WERI-Rb-1 (cell line): ENCODE data around the gene SPTBN1.

ENCODE experiments used
- DNase-seq: peaks from one replicate; pipeline ENCODE4 v3.0.0-alpha.2; 2020
- H3K27ac ChIP-seq: fragments of 250-450 bp; sonication (Bioruptor Pico); 2 replicates; pipeline ENCODE4 v1.5.1; 2020; ENCODE audit warnings: mild to moderate bottlenecking, moderate library complexity
- H3K27me3 ChIP-seq: fragments of 250-450 bp; sonication (Bioruptor Pico); 2 replicates; pipeline ENCODE4 v1.5.1; 2021; ENCODE audit warnings: mild to moderate bottlenecking, low read depth, moderate library complexity; ENCODE audit not compliant: insufficient read depth, severe bottlenecking
- H3K36me3 ChIP-seq: fragments of 250-450 bp; sonication (Bioruptor Pico); 2 replicates; pipeline ENCODE4 v1.5.1; 2020; ENCODE audit warnings: mild to moderate bottlenecking, moderate library complexity
- H3K4me3 ChIP-seq: 2 replicates; pipeline ENCODE4 v1.5.1; 2011; ENCODE audit warnings: low read depth, mild to moderate bottlenecking, control low read depth, low read length
- H3K9me3 ChIP-seq: fragments of 250-450 bp; sonication (Bioruptor Pico); 2 replicates; pipeline ENCODE4 v1.5.1; 2021; ENCODE audit warnings: mild to moderate bottlenecking, moderate library complexity; ENCODE audit not compliant: severe bottlenecking
- TF ChIP-seq, protein P1 (sequence below): IDR thresholded peaks from 2 replicates; pipeline ENCODE4 v1.5.1; 2011; ENCODE audit warnings: low read depth, mild to moderate bottlenecking, control low read depth, inconsistent platforms, low read length

The SPTBN1 gene

DNA sequence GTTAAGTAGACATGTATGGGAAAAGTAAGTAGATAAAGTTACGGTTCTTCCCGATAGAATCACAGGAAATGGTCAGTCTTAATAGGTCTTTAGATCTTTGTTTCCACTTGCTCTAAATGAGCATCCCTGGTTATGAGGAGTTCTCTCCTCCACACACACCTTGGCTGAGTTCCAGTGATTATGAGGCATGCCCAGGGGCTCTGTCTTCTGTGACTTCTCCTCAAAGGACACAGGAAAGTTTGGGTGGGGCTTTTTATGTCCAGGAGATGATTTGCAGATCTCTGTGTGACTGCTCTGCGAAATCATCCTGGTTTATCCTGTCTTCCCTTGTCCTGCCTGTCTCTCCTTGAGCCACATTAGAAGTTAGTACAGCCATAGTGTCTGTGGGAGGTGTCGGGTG lies 183.5 kb downstream of the SPTBN1 start:
- no peaks in the 10 kb centered on the region for H3K27me3 ChIP-seq
- H3K4me3 ChIP-seq, result no peak overlapping the region; the same call in 1 of the 2 replicates
- H3K36me3 ChIP-seq, result peaks cover 86% of the 10 kb centered on the region
- TF ChIP-seq, protein P1, sequence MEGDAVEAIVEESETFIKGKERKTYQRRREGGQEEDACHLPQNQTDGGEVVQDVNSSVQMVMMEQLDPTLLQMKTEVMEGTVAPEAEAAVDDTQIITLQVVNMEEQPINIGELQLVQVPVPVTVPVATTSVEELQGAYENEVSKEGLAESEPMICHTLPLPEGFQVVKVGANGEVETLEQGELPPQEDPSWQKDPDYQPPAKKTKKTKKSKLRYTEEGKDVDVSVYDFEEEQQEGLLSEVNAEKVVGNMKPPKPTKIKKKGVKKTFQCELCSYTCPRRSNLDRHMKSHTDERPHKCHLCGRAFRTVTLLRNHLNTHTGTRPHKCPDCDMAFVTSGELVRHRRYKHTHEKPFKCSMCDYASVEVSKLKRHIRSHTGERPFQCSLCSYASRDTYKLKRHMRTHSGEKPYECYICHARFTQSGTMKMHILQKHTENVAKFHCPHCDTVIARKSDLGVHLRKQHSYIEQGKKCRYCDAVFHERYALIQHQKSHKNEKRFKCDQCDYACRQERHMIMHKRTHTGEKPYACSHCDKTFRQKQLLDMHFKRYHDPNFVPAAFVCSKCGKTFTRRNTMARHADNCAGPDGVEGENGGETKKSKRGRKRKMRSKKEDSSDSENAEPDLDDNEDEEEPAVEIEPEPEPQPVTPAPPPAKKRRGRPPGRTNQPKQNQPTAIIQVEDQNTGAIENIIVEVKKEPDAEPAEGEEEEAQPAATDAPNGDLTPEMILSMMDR, result no peak
- no peak for DNase-seq
- peak overlapping the region; percentile 73 for H3K27ac ChIP-seq
- H3K9me3 ChIP-seq, result no peaks in the 10 kb centered on the region

DNA sequence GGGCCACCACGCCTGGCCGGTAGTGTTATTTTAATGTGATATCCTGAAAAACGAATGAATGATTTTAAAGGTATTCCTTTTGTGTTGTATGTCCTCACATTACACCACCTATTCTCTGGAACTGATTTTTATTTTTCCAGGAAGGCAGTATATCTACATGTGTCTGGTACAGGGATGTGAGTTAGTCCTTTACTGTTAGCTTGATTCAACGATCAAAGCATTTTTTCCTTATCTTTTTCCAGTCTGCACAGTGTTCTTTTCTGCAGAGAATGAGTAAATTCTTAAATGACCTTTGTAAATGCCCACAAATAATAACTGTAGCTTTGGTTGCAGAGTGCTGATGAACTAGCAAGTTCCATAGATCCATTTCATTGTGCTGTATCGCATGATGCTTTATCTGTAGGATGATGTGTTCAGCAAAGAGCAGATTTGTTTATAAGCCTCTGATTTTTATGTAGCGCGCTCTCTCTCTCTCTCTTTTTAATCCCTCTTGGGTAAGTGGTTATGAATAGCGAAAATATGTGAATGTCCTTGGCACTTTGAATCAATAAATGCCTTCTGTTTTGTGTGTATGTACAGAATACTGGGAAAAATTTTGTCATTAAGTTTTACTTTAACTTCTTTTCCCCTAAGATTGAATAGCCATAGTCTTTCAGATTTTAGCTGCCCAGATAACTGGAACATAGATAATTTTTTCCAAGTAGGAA lies 184.9 kb downstream of the SPTBN1 start:
- Histone ChIP-seq H3K4me3 (no peak overlapping the region), H3K9me3 (no peaks in the 10 kb centered on the region), H3K27ac (no peak overlapping the region; the same call in 1 of the 2 replicates), H3K27me3 (no peaks in the 10 kb centered on the region), H3K36me3 (peaks cover 90% of the 10 kb centered on the region)
- no peak for DNase-seq
- TF ChIP-seq, protein P1, result no peak

DNA sequence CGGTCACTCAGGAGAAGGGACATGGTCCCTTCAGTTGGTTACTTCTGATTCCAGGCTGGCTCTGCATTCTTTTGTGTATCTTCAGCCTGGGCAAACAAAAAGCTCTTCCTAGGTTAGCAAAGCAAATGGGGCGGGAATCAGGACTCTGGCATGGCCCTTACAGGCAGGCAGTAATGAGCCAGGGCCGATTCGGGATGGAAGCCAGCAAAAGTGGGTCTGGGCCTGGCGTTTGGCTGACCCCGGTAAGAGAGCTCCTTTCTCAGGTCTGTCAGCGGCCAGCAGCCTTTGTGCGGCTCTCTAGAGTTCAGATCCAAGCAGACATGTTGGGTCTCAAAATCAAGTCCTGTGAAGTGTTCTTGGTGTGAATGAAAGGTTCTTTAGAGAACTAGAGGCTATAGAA lies 185.9 kb downstream of the SPTBN1 start:
- Histone ChIP-seq H3K4me3 (no peak overlapping the region), H3K9me3 (no peaks in the 10 kb centered on the region), H3K27ac (no peak overlapping the region), H3K36me3 (peaks cover 91% of the 10 kb centered on the region), H3K27me3 (no peaks in the 10 kb centered on the region)
- TF ChIP-seq, protein P1, result no peak
- DNase-seq, result no peak

DNA sequence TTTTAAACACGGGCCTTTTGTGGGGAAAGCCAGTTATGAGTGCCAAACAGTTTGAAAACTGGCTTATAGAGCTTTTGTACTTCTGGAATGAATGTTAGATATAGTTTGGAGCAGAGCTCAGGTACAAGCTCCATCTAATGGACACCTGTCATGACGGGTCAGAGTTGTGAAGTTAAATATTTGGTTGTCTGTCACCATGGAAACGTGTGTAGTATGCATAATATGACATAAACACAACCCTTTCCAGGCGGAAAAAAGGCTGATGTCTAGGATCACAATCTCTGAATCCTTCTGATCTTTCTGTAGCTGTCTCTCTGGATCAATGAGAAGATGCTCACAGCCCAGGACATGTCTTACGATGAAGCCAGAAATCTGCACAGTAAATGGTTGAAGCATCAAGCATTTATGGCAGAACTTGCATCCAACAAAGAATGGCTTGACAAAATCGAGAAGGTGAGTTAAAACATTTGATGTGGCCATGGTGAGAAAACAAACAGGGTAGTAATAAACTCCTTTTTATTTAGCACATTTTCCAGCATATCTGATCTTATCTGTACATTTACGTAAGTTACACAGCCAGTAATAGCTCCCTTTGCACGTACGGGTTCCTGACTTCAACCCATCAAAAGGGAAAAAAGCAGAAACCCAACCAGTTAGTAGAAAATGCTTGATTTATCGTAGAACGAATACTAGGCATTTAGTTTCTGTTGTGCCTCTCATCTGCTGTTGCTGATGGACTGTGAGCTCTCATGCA lies 186.7 kb downstream of the SPTBN1 start:
- TF ChIP-seq, protein P1, result no peak
- peaks cover 91% of the 10 kb centered on the region for H3K36me3 ChIP-seq
- DNase-seq, result no peak

DNA sequence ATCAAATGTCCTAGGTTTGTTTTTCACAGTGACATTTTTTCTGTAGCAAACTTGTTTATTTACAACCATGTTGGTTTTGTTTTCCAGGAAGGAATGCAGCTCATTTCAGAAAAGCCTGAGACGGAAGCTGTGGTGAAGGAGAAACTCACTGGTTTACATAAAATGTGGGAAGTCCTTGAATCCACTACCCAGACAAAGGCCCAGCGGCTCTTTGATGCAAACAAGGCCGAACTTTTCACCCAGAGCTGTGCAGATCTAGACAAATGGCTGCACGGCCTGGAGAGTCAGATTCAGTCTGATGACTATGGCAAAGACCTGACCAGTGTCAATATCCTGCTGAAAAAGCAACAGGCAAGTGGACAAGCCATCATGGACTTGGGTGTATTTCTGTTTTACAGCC lies 188.1 kb downstream of the SPTBN1 start:
- TF ChIP-seq, protein P1, result no peak
- Histone ChIP-seq H3K9me3 (no peaks in the 10 kb centered on the region), H3K27me3 (no peaks in the 10 kb centered on the region), H3K27ac (no peak overlapping the region), H3K4me3 (no peak overlapping the region), H3K36me3 (peaks cover 94% of the 10 kb centered on the region)
- no peak for DNase-seq

More for the DNA sequence above, 186.7 kb downstream of the SPTBN1 start:
- no peak overlapping the region for H3K27ac ChIP-seq
- no peak overlapping the region for H3K4me3 ChIP-seq
- H3K9me3 ChIP-seq, result no peaks in the 10 kb centered on the region
- H3K27me3 ChIP-seq, result no peaks in the 10 kb centered on the region
